AG08395 (cell line): Measurements from ENCODE around the gene ZGLP1.

Experiments
- DNase-seq: peaks from one replicate; pipeline ENCODE4 v3.0.0; 2012; ENCODE audit warnings: mixed read lengths, low spot score

Gene ZGLP1

GRCh38 chr19:10327793-10328192, 18.2 kb upstream of the ZGLP1 start:
- DNase-seq: no peak

GRCh38 chr19:10325732-10326131, 16.1 kb upstream of the ZGLP1 start:
- DNase-seq: no peak

DNA sequence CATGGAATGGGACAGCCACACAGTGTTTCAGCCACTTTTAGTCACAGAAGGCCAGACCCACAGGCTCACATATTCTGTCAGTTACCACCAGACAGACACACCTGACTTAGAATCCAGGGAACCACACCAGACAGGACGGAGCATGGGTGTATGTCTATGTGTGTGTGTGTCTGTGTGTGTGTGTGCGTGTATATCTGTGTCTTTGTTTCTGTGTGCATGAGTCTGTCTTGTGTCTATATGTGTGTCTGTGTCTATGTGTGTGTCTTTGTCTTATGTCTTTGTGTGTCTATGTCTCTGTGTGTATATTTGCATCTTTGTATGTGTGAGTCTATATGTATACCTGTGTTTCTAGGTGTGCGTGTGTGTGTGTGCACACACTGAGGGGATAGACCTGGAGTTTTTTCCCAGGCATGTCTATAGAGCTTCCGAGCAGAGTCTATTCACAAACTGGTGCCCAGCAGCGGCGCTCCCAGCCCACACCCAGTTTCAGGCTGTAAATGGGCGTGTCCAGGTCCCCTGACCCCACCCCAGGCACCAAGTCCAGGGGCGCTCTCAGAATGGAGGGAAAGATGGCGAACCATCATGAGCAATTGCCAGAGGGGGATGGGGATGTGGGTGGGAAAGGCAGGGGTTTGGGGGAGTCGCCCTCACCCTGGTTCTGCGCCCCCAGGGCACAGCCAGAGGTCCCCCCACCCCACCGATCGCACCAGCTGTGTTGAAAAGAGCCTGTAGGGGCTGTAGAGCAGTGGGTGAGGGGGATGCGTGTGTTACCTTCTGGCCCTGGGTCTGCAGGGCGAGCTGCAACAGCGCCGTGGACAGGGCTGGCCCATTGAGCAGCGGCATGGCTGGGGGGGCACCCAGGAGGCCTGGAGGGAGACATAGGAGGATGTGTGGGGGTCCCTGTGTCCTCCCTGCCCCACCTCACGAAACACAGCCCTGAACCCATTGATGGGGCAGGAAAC, 12.5 kb upstream of the ZGLP1 start:
- DNase-seq: no peak

DNA sequence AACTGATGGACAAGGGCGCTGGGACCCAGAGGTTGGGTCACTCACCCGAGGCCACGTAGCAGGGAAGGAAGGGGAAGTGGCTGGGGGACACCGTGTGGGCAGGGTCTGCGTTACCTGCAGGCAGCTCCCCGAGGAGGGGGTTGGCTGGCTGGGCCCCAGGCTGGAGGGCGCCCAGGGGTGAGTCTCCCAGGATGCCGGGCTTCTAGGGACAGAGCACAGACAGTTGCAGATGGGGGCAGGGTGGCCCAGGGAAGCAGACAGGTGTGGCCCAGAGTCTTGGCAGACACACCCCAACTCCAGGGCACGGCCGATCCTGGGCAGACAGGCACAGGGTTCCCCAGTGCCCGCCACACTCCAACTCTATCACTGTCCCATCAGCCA, 11.8 kb upstream of the ZGLP1 start:
- no peak for DNase-seq

GRCh38 chr19:10320602-10321416, 11.2 kb upstream of the ZGLP1 start:
- no peak for DNase-seq

DNA sequence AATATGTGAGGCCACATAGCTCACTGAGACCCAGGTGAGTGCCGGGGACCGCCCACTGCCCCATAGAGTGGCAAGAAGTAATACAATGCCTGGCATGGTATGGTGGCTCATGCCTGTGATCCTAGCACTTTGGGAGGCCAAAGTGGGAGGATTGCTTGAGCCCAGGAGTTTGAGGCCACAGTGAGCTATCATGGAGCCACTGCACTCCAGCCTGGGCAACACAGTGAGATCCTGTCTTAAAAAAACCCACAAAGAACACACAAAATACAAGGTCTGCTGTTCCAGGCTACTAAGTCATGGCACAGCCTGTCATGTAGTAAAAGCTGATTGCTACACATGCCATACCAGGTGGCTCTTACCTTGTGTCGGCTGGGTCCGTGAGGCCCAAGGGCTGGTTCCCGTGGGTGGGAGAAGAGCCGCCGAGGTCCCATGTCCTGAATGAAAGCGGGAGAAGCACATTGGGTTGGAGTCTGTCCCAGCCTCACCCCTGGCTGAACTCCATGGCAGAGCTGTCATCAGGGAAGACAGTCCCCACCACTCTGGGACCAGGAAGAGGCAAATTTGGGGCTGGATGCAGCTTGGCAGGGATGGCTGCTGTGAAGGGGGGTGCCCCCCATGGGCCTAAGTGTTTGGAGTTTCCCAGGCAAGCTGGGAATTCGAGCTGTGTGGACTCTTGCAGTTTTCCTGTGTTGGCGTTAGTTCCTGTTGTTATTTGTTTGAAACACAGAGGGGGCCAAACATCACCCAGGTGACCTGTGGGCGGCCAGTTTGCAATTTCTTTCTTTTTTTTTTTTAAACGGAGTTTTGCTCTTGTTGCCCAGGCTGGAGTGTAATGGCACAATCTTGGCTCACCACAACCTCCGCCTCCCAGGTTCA, 9.4 kb upstream of the ZGLP1 start:
- no peak for DNase-seq

DNA sequence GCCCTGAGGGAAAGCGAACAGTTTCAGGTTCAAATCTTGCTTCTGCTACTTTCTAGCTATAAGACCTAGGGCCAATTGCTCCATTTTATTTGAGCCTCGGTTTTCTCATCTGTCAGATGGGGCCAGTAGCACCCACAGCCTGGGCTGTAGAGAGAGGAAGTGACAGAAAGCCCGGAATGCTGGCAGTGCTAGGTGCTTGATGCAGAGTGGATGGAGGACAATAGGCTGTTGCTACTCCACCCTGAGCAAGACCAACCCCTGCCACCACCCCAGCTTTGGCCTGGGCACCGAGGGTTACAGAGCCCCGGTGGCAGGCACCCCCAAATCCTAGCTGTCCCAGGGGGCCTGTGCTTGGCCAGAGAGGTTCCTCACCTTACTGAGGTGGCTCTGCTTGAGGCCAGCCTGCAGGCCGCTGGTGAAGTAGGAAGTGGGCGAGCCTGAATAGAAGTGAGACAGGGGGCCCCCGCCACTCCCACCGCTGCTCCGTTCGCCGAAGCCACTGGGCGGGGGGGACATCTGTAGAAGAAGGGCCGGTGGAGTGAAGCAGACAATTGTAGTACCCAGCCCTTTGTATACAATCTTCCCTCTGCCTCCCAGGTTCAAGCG, 8.3 kb upstream of the ZGLP1 start:
- no peak for DNase-seq

GRCh38 chr19:10317045-10317856, 7.6 kb upstream of the ZGLP1 start:
- no peak for DNase-seq

- no peak for DNase-seq
Observed at GRCh38 chr19:10316229-10317044, 6.8 kb upstream of the ZGLP1 start.

DNA sequence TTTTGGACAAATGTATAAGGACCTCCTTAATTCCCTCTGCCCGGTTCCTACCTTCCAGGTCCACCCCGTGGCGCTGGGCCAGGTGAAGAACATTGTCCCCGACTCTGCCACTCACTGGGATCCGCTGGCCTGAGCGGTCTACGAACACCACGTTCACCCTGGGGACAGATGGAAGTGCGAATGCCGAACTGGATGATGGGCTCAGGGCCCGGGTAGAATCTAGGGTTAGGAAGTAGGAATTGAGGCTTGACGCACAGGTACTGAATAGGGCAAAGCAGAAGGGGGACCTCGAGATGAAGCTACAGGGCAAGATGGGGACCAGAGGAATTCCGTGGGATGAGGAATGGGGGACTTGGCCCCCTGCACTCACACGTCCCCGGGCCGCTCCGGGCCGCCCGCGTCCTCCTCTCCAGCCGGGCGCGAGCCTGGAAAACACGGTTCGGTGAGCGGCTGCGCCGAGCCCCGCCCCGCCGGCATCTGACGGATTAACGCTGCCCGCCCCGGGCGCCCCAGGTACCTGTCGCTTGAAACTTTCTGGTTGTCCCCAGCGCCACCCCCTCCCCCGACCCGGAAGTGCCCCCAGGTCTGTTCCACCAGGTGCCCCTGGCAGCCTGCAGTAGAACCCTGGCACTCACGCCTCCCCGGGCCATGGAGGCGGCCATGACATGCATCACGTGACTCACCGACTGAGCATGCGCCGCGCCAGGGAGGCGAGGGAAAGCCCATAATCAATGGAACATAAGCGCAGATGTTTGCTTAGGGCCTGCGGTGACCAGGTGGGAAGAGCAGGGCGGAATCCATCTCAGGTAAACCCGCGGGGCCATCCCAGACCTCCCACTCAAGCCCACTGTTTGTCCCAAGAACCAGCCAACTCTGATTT, 6.0 kb upstream of the ZGLP1 start, which contains the start of gene FDX2:
Gene FDX2, minus strand, starts transcription at position 681 of the 880 bp plus-strand sequence. Its CDS starts 19 bp downstream, at position 662.
- DNase-seq: peak; percentile 96

GRCh38 chr19:10306327-10306726, 3.3 kb downstream of the ZGLP1 start:
- no peak for DNase-seq

DNA sequence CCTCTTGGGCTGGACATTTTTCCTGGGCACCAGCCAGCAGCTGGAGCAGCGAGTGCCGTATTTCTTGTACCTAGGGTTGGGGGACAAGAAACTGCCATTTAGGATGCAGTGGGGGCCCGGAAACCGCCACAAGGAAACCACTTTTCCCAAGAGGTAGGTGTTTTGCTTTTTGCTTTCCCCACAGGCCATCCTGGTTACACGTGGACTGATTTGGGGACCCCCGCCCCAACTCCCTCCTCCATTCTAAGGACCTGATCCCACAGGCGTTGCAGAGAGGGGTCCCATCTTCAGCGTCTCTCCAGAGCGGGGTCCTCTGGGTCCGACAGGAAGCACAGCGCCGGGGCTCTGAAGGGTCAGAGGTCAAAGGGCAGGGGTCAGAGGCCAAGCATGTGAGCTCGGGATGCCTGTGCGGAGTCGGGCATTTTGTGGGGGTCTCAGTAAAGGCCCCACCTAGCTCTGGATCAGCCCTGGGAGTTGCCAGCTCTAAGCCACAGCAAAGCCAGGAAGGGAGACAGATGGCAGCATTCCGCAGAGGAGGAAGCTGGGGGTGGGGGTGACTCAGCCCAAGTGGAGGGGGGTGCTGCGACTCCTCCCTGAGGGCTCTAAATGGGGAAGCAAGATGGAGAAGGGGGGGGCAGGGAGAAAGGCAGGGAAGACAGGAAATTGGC, 4.3 kb downstream of the ZGLP1 start:
- DNase-seq: peak; percentile 50

DNA sequence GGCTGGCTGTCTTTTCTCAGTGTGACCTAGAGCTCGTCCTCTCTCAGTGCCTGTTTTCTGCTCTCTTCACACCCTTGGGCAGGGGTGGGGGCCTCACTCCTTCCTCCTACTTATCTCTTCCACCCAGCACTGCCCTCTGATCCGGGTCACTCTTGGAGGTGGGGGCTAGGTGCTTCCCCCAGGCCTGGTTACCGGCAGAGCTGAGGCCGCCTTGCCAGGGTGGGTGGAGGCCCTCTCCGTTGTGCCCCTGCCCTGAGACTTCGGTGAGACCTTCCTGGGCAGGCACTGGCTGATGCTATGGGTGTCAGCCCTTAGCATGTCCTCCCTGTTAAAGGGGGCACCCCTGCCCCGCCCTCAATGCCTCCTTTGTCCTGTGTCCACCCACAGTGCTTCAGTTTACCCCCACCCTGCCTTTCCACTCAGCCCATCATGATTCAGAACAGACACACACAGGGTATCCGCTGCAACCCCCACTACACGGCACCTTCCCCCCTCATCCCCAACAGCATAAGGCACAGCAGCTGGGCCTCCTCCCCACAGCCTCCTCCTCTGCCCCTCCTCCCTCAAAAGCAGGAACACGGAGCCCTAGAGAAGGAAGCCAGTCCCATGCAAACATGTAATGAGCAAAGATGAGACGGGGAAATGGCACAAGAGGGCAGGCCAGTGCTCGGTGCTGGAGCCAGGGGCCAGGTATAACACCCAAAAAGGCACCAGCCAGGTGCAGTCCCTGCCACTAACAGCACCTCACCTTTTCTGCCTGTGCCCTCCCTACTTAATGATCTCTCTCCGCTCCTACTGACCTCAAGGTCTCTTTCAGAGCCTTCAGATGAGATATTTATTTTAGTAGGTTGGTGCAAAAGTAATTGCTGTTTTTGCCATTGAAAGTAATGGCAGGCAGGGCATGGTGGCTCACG, 9.8 kb downstream of the ZGLP1 start:
- DNase-seq: no peak

- DNase-seq: no peak
Observed at GRCh38 chr19:10295847-10296591, 13.6 kb downstream of the ZGLP1 start.

DNA sequence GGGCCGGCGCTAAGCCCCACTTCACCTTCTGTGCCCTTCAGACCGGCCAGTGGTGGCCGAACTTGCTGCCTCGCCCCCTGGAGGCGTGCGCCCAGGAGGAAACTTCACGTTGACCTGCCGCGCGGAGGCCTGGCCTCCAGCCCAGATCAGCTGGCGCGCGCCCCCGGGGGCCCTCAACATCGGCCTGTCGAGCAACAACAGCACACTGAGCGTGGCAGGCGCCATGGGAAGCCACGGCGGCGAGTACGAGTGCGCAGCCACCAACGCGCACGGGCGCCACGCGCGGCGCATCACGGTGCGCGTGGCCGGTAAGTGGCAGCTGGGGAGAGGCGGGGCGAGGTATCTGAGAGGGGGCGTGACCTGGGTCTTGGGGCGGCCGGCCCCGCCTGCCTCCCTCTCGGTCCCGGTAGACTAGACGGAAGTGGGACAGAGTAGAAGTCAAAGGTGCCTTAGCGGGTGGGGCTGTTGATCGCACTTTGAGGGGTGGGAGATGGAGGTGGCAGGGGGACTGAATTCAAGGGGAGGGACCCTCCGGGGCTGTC, 14.2 kb downstream of the ZGLP1 start:
- DNase-seq: no peak

- no peak for DNase-seq
Observed at GRCh38 chr19:10294368-10294697, 15.3 kb downstream of the ZGLP1 start.
